Stimulated activated naive CD4-positive, alpha-beta T cell (primary cell): Measurements from ENCODE around the gene SDHA.
A peak's percentile ranks its signal among the peaks of the same experiment; 100 is the strongest.
"Not testable (repeated sequence)": the region's sequence is repeated elsewhere in the genome, so short reads cannot be mapped to it uniquely, and the experiment has no call there.

Experiments used
- DNase-seq, 6 experiments: peaks; one replicate each; lab custom pipeline; 2025; lab: John Stamatoyannopoulos, UW

SDHA gene

DNA sequence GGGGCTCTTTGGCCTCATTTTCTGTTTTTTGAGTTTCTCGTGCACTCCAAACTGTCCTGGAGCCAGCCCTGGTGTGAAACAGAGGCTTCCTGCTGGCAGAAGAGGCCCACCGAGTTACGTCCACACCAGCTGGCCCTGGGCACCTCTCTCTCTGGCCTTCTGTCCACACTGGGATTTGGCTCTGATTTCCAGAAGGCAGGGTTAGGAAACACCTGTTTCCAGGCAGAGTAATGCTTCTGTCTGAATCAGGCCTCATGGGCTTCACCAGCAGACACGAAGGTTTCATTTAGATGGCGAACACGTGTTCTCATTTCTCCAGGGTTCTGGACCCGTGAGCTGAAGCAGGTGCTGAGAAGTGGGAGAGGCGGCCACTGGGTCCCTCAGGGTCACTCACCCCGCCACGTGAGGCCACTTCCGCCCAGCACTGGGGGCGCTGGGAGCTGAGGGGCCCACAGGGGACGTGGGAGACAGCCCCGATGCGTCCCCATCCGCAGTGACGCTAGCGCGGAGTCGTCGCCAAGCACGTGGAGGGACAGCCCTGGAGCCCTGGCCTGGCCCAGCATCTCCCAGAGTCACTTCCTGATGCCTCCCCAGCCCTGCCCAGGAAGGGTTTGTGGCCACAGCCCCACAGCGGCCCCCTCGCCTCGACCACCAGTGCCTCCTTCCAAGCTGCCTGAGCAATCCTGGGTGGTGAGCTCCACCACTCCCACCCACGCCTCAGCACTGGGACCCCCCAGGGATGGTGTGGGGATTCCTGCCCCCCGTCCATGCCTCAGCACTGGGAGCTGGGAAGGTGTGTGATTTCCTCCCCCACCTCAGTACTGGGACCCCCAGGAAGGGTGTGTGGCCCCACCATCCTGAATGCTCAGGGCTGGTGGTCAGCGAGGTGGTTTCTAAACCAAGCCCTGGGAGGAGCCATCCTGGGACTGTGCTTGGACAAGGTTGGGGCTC lies 31.8 kb upstream of the SDHA start:
- DNase-seq = no peak

DNA sequence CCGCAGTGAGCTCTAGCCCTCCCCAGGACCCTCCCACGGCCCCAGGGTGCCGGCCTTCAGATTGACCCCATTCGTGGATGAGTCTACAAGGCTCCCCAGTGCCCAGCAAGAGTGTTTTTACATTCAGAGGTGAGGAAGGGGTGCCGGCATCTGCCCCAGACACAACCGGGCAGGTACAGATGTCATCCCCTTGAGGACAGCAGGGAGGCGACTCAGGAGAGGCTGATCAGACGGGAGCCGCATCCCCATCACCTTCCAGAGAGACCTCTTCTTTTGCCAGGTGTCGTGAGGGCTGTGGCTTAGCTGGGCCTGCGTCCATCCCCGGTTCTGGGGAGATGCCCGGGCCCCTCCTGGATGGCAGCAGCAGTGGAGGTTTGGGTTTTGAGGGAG lies 31.1 kb upstream of the SDHA start:
- no peak for DNase-seq

DNA sequence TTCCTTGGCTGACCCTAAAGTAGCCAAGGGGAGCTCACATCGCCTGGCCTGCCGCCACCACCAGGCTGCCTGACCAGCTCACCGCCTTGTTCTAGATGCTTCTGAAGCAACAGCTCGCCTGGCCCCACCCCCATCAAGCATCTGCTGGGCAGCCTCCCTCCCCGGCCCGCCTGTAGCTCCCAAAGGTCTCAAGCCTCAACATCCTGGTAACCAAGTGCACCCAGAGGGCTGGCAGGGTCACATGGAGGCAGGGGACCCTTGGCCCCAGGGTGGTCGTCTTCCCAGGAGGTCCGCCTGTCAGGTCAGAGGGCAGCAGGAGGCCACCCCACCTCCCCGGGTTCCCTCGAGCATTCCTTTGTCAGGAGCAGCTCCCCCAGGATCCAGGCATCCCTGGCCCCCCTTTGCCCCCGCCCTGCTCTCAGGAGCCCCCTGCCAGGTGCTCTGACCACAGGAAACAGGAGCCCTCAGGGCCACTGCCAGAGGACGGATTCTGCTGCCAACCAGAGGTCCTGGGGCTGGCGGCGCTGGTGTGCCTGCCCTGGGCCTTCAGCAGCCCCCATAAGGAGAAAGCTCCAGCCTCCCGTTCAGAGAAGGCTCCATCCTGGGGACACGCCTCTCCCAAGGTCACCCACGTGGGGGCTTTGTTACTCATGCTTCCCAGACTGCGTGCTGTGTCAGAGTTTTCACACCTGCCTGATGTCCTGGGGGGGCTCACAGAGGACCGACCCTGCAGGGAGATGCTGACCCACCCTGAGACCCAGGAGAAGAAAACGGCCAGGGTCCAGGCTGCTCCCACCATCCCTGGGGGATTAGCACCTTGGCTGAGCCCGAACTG lies 30.3 kb upstream of the SDHA start:
- DNase-seq = no peak

DNA sequence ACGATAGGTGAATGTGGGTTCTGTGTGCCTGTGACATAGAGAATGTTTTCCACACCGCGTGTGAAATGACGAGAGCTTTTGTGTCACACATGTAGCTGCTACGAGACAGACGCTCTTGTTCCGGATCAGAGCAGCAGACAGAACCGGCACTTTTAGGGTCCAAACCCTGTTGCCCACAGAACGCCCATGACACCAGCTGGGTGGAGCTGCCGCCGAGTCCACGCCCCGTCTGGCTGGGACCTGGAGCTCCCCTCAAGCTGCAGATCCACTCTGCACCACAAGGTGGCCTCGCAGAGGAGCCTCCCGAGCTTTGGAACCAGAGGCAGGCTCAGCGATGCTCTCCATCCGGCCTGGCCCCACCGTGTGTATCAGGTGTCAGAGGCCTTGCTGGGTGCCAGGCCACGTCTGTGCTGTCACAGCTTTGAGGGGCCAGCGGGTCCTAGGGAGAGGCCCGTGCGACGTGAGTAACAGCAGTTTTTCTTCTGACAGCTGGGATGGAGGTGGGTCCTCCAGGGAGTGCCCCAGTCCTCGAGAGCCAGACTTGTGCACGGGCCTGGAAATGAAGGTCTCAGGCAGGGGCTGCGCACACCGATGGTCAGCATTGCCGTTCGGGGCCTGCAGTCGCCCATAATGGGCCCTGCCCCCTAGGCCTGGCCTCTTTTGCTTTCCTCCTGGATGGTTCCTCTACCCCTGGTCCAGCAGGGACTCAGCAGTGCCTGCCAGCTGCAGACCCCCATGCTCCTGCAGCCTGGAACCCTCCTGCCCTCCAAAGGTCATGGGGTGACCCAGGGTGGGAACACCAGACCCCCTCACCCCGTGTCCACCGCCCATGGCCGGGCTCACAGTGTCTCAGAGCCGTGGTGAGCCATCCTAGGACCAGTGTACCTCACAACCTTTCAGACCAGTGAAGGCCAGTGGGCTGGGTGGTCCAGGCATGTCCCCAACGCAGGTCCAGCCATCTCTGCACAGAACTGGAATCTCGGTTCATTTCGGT lies 29.3 kb upstream of the SDHA start:
- DNase-seq = peak; percentile 72 to 88 (median 79)

DNA sequence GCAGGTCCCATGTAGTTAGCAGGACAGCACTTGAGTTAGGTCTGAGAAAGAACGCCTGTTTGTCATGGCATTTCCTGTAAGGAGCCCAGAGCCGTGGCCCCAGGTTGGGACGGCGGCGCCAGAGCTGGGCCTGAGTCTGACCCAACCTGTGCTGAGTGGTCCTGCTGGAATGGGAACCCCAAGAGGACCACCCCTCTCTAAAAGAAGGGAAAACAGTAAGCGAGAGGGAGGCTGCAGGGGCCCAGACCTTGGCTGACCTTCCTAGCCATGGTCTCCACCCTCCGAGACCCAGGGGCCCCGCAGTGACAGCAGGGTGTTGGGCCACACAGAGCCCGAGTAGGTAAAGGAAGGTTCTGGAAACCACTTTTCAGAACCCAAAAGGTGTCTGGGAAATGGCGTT lies 28.6 kb upstream of the SDHA start:
- DNase-seq = no peak

DNA sequence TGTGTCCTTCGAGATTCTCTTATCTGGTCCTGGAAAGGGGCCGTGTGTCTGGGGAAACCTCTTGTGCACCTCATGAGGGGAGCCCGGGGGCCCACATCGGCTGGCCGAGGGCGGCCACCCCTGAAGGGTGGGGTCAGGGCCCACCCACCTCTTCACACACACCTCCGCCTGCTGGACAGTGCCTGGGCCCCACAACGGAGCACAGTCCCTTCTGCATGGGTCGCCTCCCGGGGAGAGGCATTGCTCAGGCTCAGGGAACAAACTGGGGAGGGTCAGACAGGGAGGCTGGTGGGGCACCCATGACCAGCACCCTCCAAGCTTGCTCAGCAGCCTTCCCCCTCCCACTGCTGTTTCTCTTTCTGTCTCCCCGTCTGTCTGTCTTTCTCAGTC lies 28.1 kb upstream of the SDHA start:
- no peak for DNase-seq

DNA sequence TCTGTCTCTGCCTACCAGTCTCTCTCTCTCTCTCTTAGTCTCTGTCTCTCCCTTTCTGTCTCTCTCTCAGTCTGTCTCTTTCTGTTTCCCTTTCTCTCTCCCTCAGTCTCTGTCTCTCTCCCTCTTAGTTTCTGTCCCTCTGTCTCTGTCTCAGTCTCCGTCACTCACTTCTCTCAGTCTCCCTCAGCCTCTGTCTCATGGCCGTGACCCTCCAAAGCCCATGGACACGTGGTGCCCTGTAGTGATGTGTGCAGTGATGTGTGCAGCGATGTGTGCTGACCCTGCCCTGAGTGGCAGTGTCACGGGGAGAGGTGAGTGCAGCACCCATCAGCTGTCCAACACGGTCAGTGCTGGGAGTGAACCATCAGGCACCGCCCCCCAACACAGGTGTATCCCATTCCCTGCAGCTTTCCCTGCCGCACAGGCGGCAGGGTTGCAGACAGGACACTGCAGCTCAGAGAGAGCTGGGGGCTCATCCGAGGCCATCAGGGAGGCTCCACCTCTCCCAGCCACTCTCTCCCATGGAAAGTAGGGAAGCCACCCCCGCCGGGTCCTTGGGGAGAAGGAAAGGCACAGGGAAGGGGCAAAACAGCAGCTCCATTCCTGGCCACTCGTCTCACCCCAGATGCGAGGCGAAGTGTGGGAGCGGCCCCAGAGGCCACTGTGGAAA lies 27.6 kb upstream of the SDHA start:
- DNase-seq = no peak

DNA sequence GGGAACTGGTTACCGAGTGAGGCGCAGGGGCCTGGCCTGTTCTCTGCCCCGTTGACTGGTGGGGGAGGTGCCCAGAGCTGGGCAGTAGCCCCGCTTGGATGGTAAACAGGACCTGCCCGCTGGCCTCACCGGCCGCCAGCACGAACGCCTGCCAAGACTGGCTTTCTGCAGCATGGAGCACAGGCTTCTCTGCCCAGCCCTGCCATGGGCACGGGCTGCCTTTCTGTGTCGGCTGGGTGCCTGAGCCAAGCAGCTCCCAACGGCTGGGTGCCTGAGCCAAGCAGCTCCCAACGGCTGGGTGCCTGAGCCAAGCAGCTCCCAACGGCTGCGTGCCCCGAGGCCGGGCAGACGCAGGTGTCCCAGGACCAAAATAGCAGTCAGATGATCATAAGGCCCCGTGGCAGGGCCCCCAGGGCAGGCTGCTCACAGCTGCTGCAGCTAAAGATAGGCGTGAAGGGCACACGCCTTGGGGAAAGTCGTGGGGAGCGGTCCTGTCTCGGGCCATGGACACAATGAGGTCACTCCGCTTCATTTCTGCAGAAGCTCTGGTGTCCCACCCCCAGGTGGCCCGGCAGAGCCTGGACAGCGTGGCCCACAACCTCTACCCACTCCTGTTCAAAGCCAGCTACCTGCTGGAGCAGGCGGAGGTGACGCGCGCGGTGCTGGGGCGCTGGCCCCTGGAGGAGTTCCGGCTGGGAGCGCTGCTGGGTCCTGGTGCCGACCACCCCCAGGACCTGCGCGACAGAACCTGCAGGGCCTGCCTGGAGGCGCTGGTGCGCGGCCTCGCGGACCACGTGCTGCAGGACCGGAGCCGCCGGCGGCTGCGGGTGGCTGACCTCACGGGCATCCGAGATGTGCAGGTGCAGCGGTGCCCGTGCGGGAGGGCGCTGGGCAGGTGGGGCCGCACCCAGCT lies 26.8 kb upstream of the SDHA start, which contains the start of gene LRRC14B:
LRRC14B (plus strand) TSS at position 460 of the 913 bp plus-strand sequence; CDS start at position 504, 44 bp downstream.
- DNase-seq = peak in 3 of 6 experiments; percentile 5 to 17 (median 8)

DNA sequence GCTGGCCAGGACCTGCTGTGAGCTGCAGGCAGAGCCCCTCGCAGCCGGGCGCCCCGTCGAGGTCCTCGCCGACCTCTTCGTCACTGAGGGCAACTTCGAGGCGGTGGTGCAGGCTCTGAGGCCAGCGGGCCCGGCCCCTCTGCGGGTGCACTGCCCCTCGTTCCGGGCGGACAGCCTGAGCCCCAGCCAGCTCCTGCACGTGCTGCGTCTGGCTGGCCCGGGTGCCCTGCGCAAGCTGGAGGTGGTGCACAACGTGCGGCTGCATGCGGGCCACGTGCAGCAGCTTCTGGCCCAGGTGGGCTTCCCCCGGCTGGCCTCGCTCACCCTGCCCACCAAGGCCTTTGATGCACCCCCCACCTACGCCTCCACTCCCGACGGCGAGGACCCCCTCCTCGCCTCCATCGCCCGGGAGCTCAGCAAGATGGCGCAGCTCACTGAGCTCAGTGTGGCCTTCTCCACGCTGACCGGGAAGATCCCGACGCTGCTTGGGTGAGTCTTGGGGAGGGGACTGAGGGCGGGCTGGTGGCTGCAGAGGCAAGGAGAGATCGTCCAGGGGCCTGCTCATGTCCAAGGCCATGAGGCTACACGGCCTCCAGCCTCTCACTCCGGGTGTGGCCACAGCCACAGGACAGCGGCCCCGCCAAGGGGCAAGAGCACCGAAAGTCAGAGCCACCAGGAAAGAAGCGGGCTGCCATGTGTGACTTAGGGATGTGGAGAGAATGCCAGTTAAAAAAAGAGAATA lies 26.0 kb upstream of the SDHA start:
- DNase-seq = no peak

DNA sequence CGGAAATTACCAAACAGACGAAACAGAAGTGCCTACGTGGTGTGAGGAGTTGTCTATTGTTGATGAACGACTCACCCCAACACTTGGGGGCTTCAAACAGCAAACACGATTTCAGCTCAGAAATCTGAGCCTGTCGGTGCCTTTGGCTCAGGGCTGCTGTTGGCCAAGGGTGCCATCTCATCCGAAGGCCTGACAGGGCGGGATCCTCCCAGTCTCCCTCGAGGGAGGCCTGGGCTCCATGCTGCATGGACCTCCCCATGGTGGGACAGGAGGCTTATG lies 25.5 kb upstream of the SDHA start:
- DNase-seq = no peak

DNA sequence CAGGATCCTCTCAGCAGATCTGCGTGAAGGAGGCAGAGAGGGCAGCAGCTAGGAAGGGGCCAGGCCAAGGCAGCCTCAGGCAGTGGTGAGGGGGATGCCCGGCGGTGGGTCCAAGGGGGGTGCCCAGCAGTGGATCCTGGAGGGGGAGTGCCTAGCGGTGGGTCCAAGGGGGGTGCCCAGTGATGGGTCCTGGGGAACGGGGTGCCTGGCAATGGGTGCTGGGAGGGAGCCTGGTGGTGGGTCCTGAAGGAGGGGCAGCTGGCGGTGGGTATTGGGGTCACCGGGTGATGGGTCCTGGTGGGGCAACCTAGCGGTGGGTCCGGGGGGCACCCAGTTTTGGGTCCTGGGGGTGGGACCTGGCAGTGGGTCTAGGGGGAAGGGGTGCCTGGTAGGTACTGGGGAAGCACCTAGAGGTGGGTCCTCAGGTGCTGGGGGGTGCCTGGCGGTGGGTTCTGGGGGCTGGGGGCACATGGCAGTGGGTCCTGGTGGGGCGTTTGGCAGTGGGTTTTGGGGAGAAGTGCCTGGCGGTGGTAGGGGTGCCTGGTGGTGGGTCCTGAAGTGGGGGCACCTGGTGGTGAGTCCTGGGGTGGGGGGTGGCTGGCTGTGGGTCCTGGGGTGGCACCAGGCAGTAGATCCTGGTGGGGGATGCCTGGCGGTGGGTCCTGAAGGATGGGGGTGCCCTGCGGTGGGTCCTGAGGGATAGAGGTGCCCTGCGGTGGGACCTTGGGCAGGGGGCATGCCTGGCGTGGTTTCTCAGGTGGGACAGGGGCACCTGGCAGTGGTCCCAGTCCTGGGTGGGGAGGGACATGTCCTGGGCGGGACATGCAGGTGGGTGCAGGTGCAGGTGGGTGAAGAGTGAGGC lies 24.9 kb upstream of the SDHA start:
- DNase-seq = no peak

DNA sequence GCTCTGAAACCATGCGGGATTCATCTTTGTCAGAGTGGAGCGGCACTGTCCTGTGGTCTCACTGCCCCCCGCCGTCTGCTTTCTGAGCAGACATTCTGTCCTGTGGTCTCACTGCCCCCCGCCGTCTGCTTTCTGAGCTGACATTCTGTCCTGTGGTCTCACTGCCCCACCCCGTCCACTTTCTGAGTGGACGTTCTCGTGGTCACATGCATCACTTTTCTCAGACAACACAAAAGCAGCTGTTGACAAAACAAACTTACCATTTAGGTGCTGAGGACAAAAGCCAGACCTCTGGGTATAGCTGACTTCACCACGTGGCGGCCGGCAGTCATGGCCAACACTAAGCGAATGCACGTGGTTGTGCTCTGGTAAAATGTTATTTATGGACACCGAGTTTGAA lies 24.0 kb upstream of the SDHA start:
- no peak for DNase-seq

DNA sequence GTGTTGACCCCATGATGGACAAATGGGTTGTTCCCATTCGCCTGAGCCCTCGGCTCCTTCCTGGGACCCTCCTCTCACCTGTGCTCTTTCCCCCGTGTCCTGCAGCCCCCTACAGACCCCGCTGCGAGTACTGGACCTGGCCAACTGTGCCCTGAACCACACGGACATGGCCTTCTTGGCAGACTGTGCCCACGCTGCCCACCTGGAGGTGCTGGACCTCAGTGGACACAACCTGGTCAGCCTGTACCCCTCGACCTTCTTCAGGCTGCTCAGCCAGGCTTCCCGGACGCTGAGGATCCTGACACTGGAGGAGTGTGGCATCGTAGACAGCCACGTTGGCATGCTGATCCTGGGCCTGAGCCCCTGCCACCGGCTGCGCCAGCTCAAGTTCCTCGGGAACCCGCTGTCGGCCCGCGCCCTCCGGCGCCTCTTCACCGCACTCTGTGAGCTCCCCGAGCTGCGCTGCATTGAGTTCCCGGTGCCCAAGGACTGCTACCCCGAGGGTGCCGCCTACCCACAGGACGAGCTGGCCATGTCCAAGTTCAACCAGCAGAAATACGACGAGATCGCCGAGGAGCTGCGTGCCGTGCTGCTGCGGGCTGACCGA lies 23.4 kb upstream of the SDHA start:
- no peak for DNase-seq

DNA sequence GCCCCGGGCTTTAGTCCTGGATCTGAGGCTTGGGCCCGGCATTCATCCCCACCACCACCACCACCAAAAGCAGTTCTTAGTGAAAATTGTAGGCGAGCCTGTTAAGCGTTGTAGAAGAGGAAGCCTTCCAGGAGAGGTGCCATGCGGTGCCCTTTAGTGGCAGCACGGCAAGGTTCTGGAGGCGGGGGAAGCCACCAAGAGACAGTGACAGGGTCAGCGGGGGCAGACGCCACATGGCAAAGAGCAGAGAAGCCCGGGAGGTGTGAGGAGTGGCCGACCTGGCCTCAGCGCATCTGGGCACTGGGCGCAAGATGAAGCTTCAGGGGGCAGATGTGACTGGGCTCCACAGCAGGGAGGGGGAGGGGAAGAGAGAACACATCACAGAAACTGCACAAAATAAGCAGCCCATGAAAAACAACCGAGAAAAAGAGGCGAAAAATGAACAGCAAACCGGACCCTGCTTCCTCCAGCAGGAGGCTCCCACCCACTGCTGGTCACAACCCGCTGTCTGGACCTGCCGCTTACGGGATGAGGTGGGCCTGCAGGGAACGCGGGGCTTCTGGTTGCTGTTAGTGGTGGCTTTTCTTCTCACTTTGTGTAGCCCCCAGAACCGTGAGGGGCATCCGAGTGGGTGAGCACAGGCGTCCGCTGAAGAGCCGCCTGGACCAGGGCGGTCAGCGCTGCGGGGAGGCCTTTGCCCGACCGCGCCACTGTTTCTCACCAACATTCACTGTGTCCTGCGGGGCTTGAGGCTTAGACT lies 22.5 kb upstream of the SDHA start:
- DNase-seq = no peak

DNA sequence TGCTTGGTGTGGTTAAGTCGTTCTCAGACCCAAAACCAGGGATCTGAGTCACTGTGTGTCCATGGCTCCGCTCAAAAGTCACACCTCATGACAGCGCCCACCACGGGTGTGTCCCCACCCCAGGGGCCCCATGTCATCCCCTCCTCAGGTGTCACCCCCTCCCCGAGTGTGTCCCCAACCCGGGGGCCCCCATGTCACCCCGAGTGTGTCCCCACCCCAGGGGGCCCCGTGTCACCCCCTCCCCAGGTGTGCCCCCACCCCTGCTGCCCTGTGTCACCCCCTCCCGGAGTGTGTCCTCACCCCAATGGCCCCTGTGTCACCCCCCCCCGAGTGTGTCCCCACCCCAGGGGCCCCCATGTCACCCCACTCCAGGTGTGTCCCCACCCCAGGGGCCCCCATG lies 21.8 kb upstream of the SDHA start:
- no peak for DNase-seq

DNA sequence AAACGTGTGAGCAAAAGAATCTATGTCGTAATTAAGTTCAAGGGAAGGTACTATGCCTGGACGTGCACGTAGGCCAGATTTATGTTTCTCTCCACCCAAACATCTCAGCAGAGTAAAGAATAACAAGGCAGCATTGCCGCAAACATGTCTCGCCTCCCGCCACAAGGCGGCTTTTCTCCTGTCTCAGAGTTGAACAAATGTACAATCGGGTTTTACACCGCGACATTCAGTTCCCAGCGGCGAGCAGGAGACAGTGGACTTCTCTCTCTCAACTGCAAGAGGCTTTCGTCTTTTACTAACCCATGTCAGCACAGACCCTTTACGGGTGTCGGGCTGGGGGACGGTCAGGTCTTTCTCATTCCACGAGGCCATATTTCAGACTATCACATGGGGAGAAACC lies 21.1 kb upstream of the SDHA start:
- DNase-seq = not testable (repeated sequence)

DNA sequence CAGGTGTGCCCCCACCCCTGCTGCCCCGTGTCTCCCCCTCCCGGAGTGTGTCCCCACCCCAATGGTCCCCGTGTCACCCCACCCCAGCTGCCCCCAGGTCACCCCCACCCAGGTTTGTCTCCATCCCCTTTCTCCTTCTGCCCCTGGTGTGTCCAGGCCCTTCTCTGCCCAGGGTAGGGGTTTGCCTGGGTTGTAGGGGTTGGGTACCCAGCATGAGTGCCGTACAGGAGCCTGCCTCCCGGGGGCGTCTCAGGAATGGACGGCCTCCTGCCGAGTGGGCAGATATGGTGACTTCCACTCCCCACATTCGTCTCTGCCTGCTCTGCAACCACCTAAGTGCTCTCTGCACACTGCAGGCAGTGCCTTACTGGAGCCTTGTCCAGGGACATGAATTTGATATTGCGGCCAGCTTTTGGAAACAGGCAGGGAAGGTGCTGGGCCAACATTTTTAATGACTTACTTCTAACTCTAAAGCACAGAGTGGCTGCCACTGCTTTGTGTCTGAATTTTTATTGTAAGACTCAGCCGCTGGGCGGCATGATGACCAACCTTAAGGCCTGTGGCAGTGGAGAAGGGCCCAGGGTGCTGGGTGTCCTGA lies 20.1 kb upstream of the SDHA start:
- no peak for DNase-seq
